ENCODE measurements around the gene TGFBR3L. TPM values are rescaled to one million over a fixed set of nuclear protein-coding genes. Genes with fewer than 3 reads are reported as not detected.

TGFBR3L gene
- total and polyA plus RNA-seq, 10 of the 15 experiments (the other 5 are each of a cell fraction or from before 2014, with no cell fraction given): 0.20 to 0.23 TPM; not detected in 8

- no peak for TF ChIP-seq SMAD1 (IDR thresholded peaks at IDR 0.05; ENCODE audit: low read depth, partially characterized antibody)
- TF ChIP-seq EGR1 (IDR thresholded peaks at IDR 0.05; ENCODE audit: borderline replicate concordance in 1 of 2, low read depth in 2 of 2, low read length in 2 of 2): no peak
- ATAC-seq: no peak
- no peak overlapping the region for H3K4me2 ChIP-seq (ENCODE audit: control insufficient read depth, insufficient read depth)
- no peak overlapping the region for H3K27ac ChIP-seq (ENCODE audit: control insufficient read depth, insufficient read depth)
- no TSS peak for BruUV-seq (replicated peaks)
- RAD21 ChIA-PET (ENCODE audit: unreplicated experiment): interaction anchor here (1.2 to 1.9 kb wide), 2 partner anchors 20 to 333 kb away, joined by 3 to 4 read pairs; no protein-coding TSS in a partner anchor
- POLR2A ChIA-PET: interaction anchor here (0.7 kb wide), 1 partner anchor 101 kb away, joined by 3 read pairs; no protein-coding TSS in a partner anchor
- in situ Hi-C loops (cut with MboI) (no loop called here), intact Hi-C loops (cut with micrococcal nuclease; ENCODE audit: unreplicated experiment) (loop anchor here (10.0 kb wide), 1 partner anchor 216 kb away; the partner anchor contains the start of gene TRAPPC5)
- no peaks in the 10 kb centered on the region for H3K27me3 ChIP-seq (replicated peaks in 1 of 2; ENCODE audit: control insufficient read depth in 2 of 2, insufficient read depth in 2 of 2, low read length in 1 of 2)
- peaks cover 27% of the 10 kb centered on the region for H3K79me2 ChIP-seq (ENCODE audit: control insufficient read depth, insufficient read depth, low read length)
- H3K36me3 ChIP-seq (ENCODE audit: control insufficient read depth in 2 of 2, insufficient read depth in 2 of 2, low read length in 1 of 2): no peaks in the 10 kb centered on the region
- H4K20me1 ChIP-seq (ENCODE audit: control insufficient read depth, insufficient read depth): peaks cover 9% of the 10 kb centered on the region; the same call in 1 of the 2 replicates
- H2AFZ ChIP-seq (ENCODE audit: control insufficient read depth, low read depth, low read length): no peak overlapping the region
- FAIRE-seq: no peak
- H3K9me3 ChIP-seq (replicated peaks; ENCODE audit: control insufficient read depth, insufficient read depth, low read length): no peaks in the 10 kb centered on the region
- SMC1A ChIA-PET (ENCODE audit: uncharacterized antibody, unreplicated experiment): no interaction called here
- WGBS (ENCODE audit: insufficient coverage, insufficient replicate concordance, low lambda C conversion rate, missing lambda C conversion rate): 45% methylated on average over 3 of the region's 3 CpGs
- H3K4me1 ChIP-seq (ENCODE audit: control insufficient read depth, insufficient read depth, low read length): peaks cover 14% of the 10 kb centered on the region
- CTCF ChIA-PET: interaction anchor here (0.6 to 3.3 kb wide), 4 partner anchors 10 to 28 kb away, joined by 3 to 8 read pairs (median 4); partner anchors contain the start of gene SNAPC2
- H3K4me3 ChIP-seq: no peak overlapping the region
- DNase-seq (ENCODE audit: low read depth, low spot score): no peak
- no peak overlapping the region for H3K9ac ChIP-seq (ENCODE audit: control insufficient read depth, insufficient read depth, low read length)
Observed at GRCh38 chr19:7900931-7901330, 13.7 kb upstream of the TGFBR3L start.

GRCh38 chr19:7901337-7901736 lies 13.3 kb upstream of the TGFBR3L start:
- Histone ChIP-seq H4K20me1 (ENCODE audit: control insufficient read depth, insufficient read depth) (peaks cover 9% of the 10 kb centered on the region; the same call in 1 of the 2 replicates), H3K27me3 (replicated peaks in 1 of 2; ENCODE audit: control insufficient read depth in 2 of 2, insufficient read depth in 2 of 2, low read length in 1 of 2) (no peaks in the 10 kb centered on the region), H3K79me2 (ENCODE audit: control insufficient read depth, insufficient read depth, low read length) (peaks cover 31% of the 10 kb centered on the region), H3K9me3 (replicated peaks; ENCODE audit: control insufficient read depth, insufficient read depth, low read length) (no peaks in the 10 kb centered on the region), H2AFZ (ENCODE audit: control insufficient read depth, low read depth, low read length) (no peak overlapping the region), H3K4me2 (ENCODE audit: control insufficient read depth, insufficient read depth) (no peak overlapping the region), H3K4me3 (no peak overlapping the region), H3K9ac (ENCODE audit: control insufficient read depth, insufficient read depth, low read length) (no peak overlapping the region), H3K27ac (ENCODE audit: control insufficient read depth, insufficient read depth) (no peak overlapping the region), H3K4me1 (ENCODE audit: control insufficient read depth, insufficient read depth, low read length) (peaks cover 14% of the 10 kb centered on the region), H3K36me3 (ENCODE audit: control insufficient read depth in 2 of 2, insufficient read depth in 2 of 2, low read length in 1 of 2) (no peaks in the 10 kb centered on the region)
- no TSS peak for BruUV-seq (replicated peaks)
- TF ChIP-seq NR2F1 (conservative IDR thresholded peaks at IDR 0.05) (no peak), CHD2 (IDR thresholded peaks at IDR 0.05; ENCODE audit: borderline replicate concordance, low read depth, low read length) (no peak), MYB (IDR thresholded peaks at IDR 0.05; ENCODE audit: borderline replicate concordance, low read depth, low read length) (no peak), DPF2 (IDR thresholded peaks at IDR 0.05) (no peak), MTA2 (IDR thresholded peaks at IDR 0.05; ENCODE audit: low read depth) (no peak), BHLHE40 (IDR thresholded peaks at IDR 0.05; ENCODE audit: borderline replicate concordance in 1 of 2, low read depth in 2 of 2, low read length in 1 of 2) (no peak), RCOR1 (conservative IDR thresholded peaks at IDR 0.05; ENCODE audit: low read depth, low read length) (no peak), REST (IDR thresholded peaks at IDR 0.05; ENCODE audit: low read depth, low read length) (no peak), PML (IDR thresholded peaks at IDR 0.05; ENCODE audit: low read length) (no peak), TARDBP (IDR thresholded peaks at IDR 0.05; ENCODE audit: borderline replicate concordance) (no peak), POLR2A (IDR thresholded peaks at IDR 0.05; ENCODE audit: low read depth, low read length) (no peak)
- DNase-seq (ENCODE audit: low read depth, low spot score): no peak
- in situ Hi-C loops (cut with MboI): no loop called here
- FAIRE-seq: no peak
- ChIA-PET SMC1A (ENCODE audit: uncharacterized antibody, unreplicated experiment) (no interaction called here), CTCF (interaction anchor here (0.6 to 3.3 kb wide), 6 partner anchors 11 to 39 kb away, joined by 3 to 8 read pairs (median 3); partner anchors contain the start of gene SNAPC2), POLR2A (interaction anchor here (0.7 kb wide), 1 partner anchor 101 kb away, joined by 3 read pairs; no protein-coding TSS in a partner anchor), RAD21 (ENCODE audit: unreplicated experiment) (interaction anchor here (1.2 to 1.9 kb wide), 2 partner anchors 20 to 333 kb away, joined by 3 to 4 read pairs; no protein-coding TSS in a partner anchor)
- intact Hi-C loops (cut with micrococcal nuclease; ENCODE audit: unreplicated experiment): loop anchor here (10.0 kb wide), 1 partner anchor 217 kb away; the partner anchor contains the start of gene TRAPPC5
- ATAC-seq: no peak
- WGBS (ENCODE audit: insufficient coverage, insufficient replicate concordance, low lambda C conversion rate, missing lambda C conversion rate): 84% methylated on average over 7 of the region's 7 CpGs

Measured in GM12878 (cell line).